HepG2 (cell line): ENCODE results near the gene SMYD2. TPM values are rescaled to one million over a fixed set of nuclear protein-coding genes. Genes with fewer than 3 reads are reported as not detected.

Experiments used
- ATAC-seq: fragments of 200-7000 bp; cut with Tn5 transposase; 3 replicates; pipeline ENCODE4 v1.9.1; 2020; ENCODE audit warnings: mild to moderate bottlenecking, moderate library complexity
- BruUV-seq: library from RNA; stranded (reverse); fragments of 400-500 nt; replicated peaks from 2 replicates; lab custom pipeline; 2021; lab: Mats Ljungman, UMichigan
- CTCF ChIA-PET: fragments of 300-600 bp; formaldehyde crosslinking; extraction: SDS; loops from one replicate; lab custom pipeline; 2021; ENCODE audit warnings: low total read pairs, inconsistent platforms, low intra/inter-chr PET ratio; lab: Yijun Ruan, JAX
- POLR2A ChIA-PET: fragments of 350-600 bp; sonication (Branson Sonifier 250); formaldehyde crosslinking; loops from one replicate; lab custom pipeline; 2020; ENCODE audit warnings: antibody characterized with exemption, inconsistent platforms; lab: Yijun Ruan, JAX
- DNase-seq: peaks from one replicate; pipeline ENCODE4 v3.0.0-alpha.2; 2015; ENCODE audit warnings: low spot score
- FAIRE-seq: peaks from 3 replicates; lab custom pipeline; 2011; peaks lifted over from hg19 to GRCh38; lab: Jason Lieb, UNC
- H2AFZ ChIP-seq: one replicate; pipeline ENCODE4 v1.6.1; 2011; ENCODE audit warnings: low read length, inconsistent platforms
- H3K27ac ChIP-seq: fragments of 300-600 bp; 3 replicates; pipeline ENCODE4 v1.8.0; 2011; ENCODE audit warnings: mixed run types, mild to moderate bottlenecking, mixed read lengths, low read length, inconsistent platforms; ENCODE audit not compliant: insufficient read depth; ENCODE audit errors: extremely low read length
- H3K27me3 ChIP-seq, 2 experiments: fragments of 200-600 bp in 1 of 2; 2 replicates in 1 of 2; 3 replicates in 1 of 2; pipeline versions ENCODE4 v1.6.0 to v1.8.0; 2011; ENCODE audit warnings: low read length in 2 of 2, mild to moderate bottlenecking in 2 of 2, moderate library complexity in 2 of 2, inconsistent platforms in 1 of 2; ENCODE audit not compliant: insufficient read depth in 2 of 2, control insufficient read depth in 1 of 2
- H3K36me3 ChIP-seq, 2 experiments: fragments of 200-600 bp in 1 of 2; replicated peaks in 1 of 2; 2 replicates in 1 of 2; 3 replicates in 1 of 2; pipeline versions ENCODE4 v1.5.1 to v1.8.0; 2011; ENCODE audit warnings: low read length in 2 of 2, inconsistent platforms in 1 of 2; ENCODE audit not compliant: insufficient read depth in 2 of 2, control insufficient read depth in 1 of 2
- H3K4me1 ChIP-seq: 2 replicates; pipeline ENCODE4 v1.5.1; 2012; ENCODE audit warnings: low read length, inconsistent platforms; ENCODE audit not compliant: insufficient read depth
- H3K4me2 ChIP-seq: 2 replicates; pipeline ENCODE4 v1.6.0; 2011; ENCODE audit warnings: low read depth, low read length, inconsistent platforms
- H3K4me3 ChIP-seq, 3 experiments: fragments of 200-600 bp in 1 of 3; sonication (generic), shearing (Covaris generic) in 1 of 3; replicated peaks in 1 of 3; 2 replicates each; pipeline ENCODE4 v1.5.1; 2011 to 2016; ENCODE audit warnings: low read length in 3 of 3, inconsistent platforms in 2 of 3, low read depth in 2 of 3, mild to moderate bottlenecking in 2 of 3, control low read depth in 1 of 3, mixed read lengths in 1 of 3; ENCODE audit not compliant: insufficient read depth in 1 of 3
- H3K79me2 ChIP-seq: one replicate; pipeline ENCODE4 v1.6.1; 2011; ENCODE audit warnings: low read length, inconsistent platforms; ENCODE audit not compliant: insufficient read depth
- H3K9ac ChIP-seq: 2 replicates; pipeline ENCODE4 v1.6.0; 2011; ENCODE audit warnings: mild to moderate bottlenecking, low read depth, low read length, inconsistent platforms; ENCODE audit not compliant: insufficient read depth
- H3K9me3 ChIP-seq: 2 replicates; pipeline ENCODE4 v1.5.1; 2012; ENCODE audit warnings: mild to moderate bottlenecking, low read length
- H4K20me1 ChIP-seq: 2 replicates; pipeline ENCODE4 v1.6.0; 2011; ENCODE audit warnings: inconsistent platforms, mild to moderate bottlenecking, low read length, moderate library complexity; ENCODE audit not compliant: insufficient read depth
- IRF9 ChIP-seq: sonication (generic); formaldehyde crosslinking; IDR thresholded peaks from 2 replicates; pipeline ENCODE4 v1.8.0; 2022; ENCODE audit warnings: missing genetic modification reagents, mild to moderate bottlenecking, borderline replicate concordance
- PBX3 ChIP-seq: sonication (generic); formaldehyde crosslinking; IDR thresholded peaks from 2 replicates; pipeline ENCODE4 v1.8.1; 2023; ENCODE audit warnings: missing genetic modification reagents, inconsistent platforms, borderline replicate concordance
- PCBP2 ChIP-seq: fragments of 200-400 bp; formaldehyde crosslinking; optimal IDR thresholded peaks from 2 replicates; pipeline ENCODE3; 2018; ENCODE audit warnings: low read length, low read depth; ENCODE audit not compliant: poor library complexity, severe bottlenecking
- POGZ ChIP-seq: sonication (generic); formaldehyde crosslinking; IDR thresholded peaks from 2 replicates; pipeline ENCODE4 v1.4.0; 2020; ENCODE audit warnings: mild to moderate bottlenecking, missing genetic modification reagents
- RARG ChIP-seq: sonication (generic); formaldehyde crosslinking; IDR thresholded peaks from 2 replicates; pipeline ENCODE4 v1.4.0; 2020; ENCODE audit warnings: low read depth, mild to moderate bottlenecking, missing genetic modification reagents
- SAP130 ChIP-seq: IDR thresholded peaks from 2 replicates; pipeline ENCODE4 v1.6.1; 2016; ENCODE audit warnings: low read depth
- TFDP1 ChIP-seq: IDR thresholded peaks from 2 replicates; pipeline ENCODE4 v1.6.1; 2016; ENCODE audit warnings: missing compliant biosample characterization, missing genetic modification reagents, borderline replicate concordance
- ZNF318 ChIP-seq: sonication (generic); formaldehyde crosslinking; IDR thresholded peaks from 2 replicates; pipeline ENCODE4 v1.4.0; 2020; ENCODE audit warnings: mild to moderate bottlenecking, missing genetic modification reagents
- ZNF737 ChIP-seq: sonication (generic); formaldehyde crosslinking; IDR thresholded peaks from 2 replicates; pipeline ENCODE4 v1.5.0; 2020; ENCODE audit warnings: missing genetic modification reagents, mild to moderate bottlenecking, borderline replicate concordance
- ZNF772 ChIP-seq: sonication (generic); formaldehyde crosslinking; IDR thresholded peaks from 2 replicates; pipeline ENCODE4 v1.5.0; 2020; ENCODE audit warnings: mild to moderate bottlenecking, missing genetic modification reagents
- ZNF777 ChIP-seq: sonication (generic); formaldehyde crosslinking; IDR thresholded peaks from 2 replicates; pipeline ENCODE4 v1.4.0; 2020; ENCODE audit warnings: missing genetic modification reagents
- ZNF850 ChIP-seq: sonication (generic); formaldehyde crosslinking; conservative IDR thresholded peaks from 2 replicates; pipeline ENCODE4 v1.9.0; 2021; ENCODE audit warnings: mild to moderate bottlenecking, missing genetic modification reagents
- WGBS: methylation state at CpG from one replicate; pipeline ENCODE4 v1.1.6; 2017; ENCODE audit warnings: low lambda C conversion rate; 5-methylcytosine and 5-hydroxymethylcytosine counted together
- in situ Hi-C: cut with HindIII; loops from 2 replicates; pipeline ENCODE4 v1.10.0; 2017; ENCODE audit warnings: low pct_unique_long_range_greater_than_20kb; ENCODE audit not compliant: extremely low pct_ligation_motif_present
- intact Hi-C: fragments of 100-400 bp; cut with micrococcal nuclease; formaldehyde crosslinking; loops from one replicate; pipeline ENCODE4 v1.10.0; 2022; ENCODE audit not compliant: unreplicated experiment
- polyA plus RNA-seq, 8 experiments: library from polyadenylated mRNA; depleted of rRNA in 3 of 8; stranded (reverse) in 7 of 8; unstranded in 1 of 8; fragments of >200 nt; fragmentation: Illumina TruSeq in 4 of 8; extraction: Trizol in 4 of 8; gene quantifications; 2 replicates each; pipeline versions ENCODE4 v1.2.1 to v1.2.3, GENCODE V29; 2011 to 2016; ENCODE audit warnings: low read depth in 4 of 8, missing spikeins in 1 of 8, mixed read lengths in 1 of 8; ENCODE audit not compliant: insufficient read depth in 1 of 8
- total RNA-seq, 5 experiments: library from RNA; depleted of rRNA; stranded (reverse); fragments of >200 nt; fragmentation: Illumina TruSeq; extraction: Trizol; gene quantifications; 2 replicates each; pipeline ENCODE4 v1.2.3, GENCODE V29; 2016; ENCODE audit warnings: low read depth in 1 of 5

Gene SMYD2
- total and polyA plus RNA-seq, 2 of the 13 experiments (the other 11 are each of a cell fraction or from before 2014, with no cell fraction given), result 72.7 to 139 TPM

- TF ChIP-seq PCBP2, result no peak
- TF ChIP-seq ZNF772 (CRISPR knock-in tag), result no peak
- no peak for TF ChIP-seq ZNF850
- TF ChIP-seq ZNF777 (CRISPR knock-in tag), result no peak
- TF ChIP-seq SAP130 (CRISPR knock-in tag), result no peak
Observed at GRCh38 chr1:214337511-214337910, 56.6 kb downstream of the SMYD2 start (continued).

GRCh38 chr1:214338212-214338611 lies 57.3 kb downstream of the SMYD2 start:
- H3K79me2 ChIP-seq, result no peaks in the 10 kb centered on the region
- no peak overlapping the region for H3K27ac ChIP-seq
- BruUV-seq, result no TSS peak
- WGBS, result 95% methylated on average over 4 of the region's 4 CpGs
- no peaks in the 10 kb centered on the region for H3K27me3 ChIP-seq
- H3K9ac ChIP-seq, result no peak overlapping the region
- no peak overlapping the region for H2AFZ ChIP-seq
- DNase-seq (no peak), FAIRE-seq (no peak), ATAC-seq (no peak)
- CTCF ChIA-PET, result no interaction called here
- peaks cover 14 to 41% of the 10 kb centered on the region in 2 experiments for H3K36me3 ChIP-seq
- in situ Hi-C loops, result loop anchor here (10.0 kb wide), 1 partner anchor 247 kb away; no protein-coding TSS in a partner anchor
- no peak overlapping the region for H3K4me2 ChIP-seq
- H4K20me1 ChIP-seq, result no peaks in the 10 kb centered on the region; the same call in 1 of the 2 replicates
- POLR2A ChIA-PET, result no interaction called here
- no peak overlapping the region for H3K4me3 ChIP-seq
- no peaks in the 10 kb centered on the region for H3K9me3 ChIP-seq
- no peaks in the 10 kb centered on the region for H3K4me1 ChIP-seq
- intact Hi-C loops, result loop anchor here (10.0 kb wide), 1 partner anchor 1187 kb away; no protein-coding TSS in a partner anchor
- TF ChIP-seq RARG (CRISPR knock-in tag) (no peak), ZNF318 (CRISPR knock-in tag) (no peak), IRF9 (CRISPR knock-in tag) (no peak), POGZ (CRISPR knock-in tag) (no peak), PBX3 (CRISPR knock-in tag) (no peak), TFDP1 (CRISPR knock-in tag) (no peak), ZNF737 (CRISPR knock-in tag) (no peak)
